LNCAP (cell line): ENCODE results near the gene CYSRT1.

ENCODE experiments used
- TF ChIP-seq, protein P1 (sequence below): fragments of 450-650 bp; IDR thresholded peaks from 2 replicates; pipeline ENCODE4 v1.5.1; 2017; ENCODE audit warnings: mild to moderate bottlenecking

The CYSRT1 gene

DNA sequence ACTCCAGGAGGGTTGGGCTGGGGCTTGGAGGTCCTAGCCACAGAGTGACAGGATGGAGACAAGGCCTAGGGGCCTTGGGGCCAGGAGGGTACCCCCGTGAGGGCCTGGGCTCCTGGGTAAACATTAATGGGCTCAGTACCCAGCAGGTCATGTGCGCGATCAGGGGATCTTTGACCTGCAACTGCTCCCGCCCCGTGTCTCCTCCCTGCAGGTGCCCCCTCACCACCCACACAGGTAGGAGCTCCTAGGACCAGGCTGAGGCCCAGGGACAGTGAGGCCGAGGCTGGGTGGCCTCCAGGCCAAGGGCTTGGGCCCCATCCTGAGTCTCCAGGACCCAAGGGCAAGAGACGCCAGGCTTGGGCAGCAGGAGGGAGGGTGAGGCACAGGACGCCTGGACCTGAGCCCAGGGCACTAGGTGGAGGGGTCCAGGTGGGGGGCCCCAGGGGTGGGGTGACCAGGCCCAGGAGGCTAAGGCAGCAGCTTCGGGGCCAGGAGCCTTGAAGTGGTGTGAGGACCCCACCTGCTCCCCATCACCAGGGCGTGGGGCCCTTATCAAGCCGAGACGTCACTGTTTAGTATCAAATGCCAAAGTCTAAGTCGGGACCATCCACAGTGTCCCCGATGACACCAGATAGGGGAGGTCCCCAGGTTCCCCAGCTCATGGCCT, 5.9 kb downstream of the CYSRT1 start, which contains the start of gene SLC34A3:
SLC34A3 (plus strand) TSS at position 197 of the 667 bp plus-strand sequence. CDS start 802 bp downstream, outside the sequence.
- TF ChIP-seq, protein P1, sequence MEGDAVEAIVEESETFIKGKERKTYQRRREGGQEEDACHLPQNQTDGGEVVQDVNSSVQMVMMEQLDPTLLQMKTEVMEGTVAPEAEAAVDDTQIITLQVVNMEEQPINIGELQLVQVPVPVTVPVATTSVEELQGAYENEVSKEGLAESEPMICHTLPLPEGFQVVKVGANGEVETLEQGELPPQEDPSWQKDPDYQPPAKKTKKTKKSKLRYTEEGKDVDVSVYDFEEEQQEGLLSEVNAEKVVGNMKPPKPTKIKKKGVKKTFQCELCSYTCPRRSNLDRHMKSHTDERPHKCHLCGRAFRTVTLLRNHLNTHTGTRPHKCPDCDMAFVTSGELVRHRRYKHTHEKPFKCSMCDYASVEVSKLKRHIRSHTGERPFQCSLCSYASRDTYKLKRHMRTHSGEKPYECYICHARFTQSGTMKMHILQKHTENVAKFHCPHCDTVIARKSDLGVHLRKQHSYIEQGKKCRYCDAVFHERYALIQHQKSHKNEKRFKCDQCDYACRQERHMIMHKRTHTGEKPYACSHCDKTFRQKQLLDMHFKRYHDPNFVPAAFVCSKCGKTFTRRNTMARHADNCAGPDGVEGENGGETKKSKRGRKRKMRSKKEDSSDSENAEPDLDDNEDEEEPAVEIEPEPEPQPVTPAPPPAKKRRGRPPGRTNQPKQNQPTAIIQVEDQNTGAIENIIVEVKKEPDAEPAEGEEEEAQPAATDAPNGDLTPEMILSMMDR = no peak

DNA sequence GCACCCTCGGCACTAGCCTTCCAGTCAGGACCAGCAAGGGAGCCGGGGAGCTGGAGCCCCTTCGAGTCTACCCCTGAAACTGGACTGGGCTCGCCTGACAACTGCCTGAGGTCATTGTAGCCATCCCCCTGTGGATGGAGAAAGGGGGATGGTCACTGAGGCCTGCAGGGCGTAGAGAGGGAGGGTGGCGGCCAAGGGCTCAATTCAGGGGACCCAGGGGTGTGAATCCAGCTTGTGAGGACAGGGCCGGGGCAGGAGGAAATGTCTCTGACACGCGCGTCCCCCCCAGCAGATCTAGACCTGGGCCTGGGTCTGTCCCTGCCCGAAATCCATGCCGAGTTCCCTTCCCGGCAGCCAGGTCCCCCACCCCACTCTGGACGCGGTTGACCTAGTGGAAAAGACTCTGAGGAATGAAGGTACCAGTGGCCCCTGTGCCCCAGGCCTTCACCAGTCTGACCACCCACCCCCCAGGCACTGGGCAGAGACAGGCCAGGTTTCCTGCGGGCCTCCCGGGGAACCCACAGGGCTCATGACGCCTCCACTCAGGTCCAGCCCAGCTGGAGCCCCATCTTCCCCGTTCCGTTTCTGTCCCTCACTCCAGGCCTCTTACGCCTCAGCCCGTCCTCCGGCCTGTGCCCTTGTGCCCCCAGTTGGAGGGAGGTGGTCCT, 6.5 kb downstream of the CYSRT1 start:
- TF ChIP-seq, protein P1 = no peak

DNA sequence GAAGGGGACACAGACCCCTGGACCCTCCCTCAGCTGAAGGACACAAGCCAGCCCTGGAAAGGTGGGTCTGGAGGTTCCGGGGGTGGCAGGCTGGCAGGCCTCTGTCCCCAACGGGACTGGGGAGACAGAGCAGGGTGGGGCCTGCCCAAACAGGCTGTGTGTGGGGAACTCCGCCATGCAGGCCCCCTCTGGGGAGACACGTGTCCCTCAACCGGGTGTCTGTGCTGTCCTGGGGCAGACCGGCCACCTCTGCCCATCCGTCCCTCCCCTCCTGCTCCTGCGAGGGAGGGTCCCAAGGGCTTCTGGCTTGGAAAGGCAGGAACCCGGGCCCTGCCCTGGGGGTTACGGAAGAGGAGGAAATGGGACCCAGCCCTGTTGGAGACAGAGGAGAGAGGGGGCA, 7.1 kb downstream of the CYSRT1 start:
- TF ChIP-seq, protein P1 = no peak

DNA sequence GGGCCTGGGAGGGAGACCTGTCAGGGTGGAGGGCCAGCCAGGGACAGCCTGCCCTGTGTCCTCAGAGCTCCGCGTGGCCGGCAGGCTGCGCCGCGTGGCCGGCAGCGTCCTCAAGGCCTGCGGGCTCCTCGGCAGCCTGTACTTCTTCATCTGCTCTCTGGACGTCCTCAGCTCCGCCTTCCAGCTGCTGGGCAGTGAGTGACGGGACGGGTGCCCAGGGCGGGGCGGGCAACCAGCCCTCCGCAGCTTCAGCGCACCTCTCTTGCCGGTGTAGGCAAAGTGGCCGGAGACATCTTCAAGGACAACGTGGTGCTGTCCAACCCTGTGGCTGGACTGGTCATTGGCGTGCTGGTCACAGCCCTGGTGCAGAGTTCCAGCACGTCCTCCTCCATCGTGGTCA, 7.5 kb downstream of the CYSRT1 start:
- TF ChIP-seq, protein P1 = no peak

DNA sequence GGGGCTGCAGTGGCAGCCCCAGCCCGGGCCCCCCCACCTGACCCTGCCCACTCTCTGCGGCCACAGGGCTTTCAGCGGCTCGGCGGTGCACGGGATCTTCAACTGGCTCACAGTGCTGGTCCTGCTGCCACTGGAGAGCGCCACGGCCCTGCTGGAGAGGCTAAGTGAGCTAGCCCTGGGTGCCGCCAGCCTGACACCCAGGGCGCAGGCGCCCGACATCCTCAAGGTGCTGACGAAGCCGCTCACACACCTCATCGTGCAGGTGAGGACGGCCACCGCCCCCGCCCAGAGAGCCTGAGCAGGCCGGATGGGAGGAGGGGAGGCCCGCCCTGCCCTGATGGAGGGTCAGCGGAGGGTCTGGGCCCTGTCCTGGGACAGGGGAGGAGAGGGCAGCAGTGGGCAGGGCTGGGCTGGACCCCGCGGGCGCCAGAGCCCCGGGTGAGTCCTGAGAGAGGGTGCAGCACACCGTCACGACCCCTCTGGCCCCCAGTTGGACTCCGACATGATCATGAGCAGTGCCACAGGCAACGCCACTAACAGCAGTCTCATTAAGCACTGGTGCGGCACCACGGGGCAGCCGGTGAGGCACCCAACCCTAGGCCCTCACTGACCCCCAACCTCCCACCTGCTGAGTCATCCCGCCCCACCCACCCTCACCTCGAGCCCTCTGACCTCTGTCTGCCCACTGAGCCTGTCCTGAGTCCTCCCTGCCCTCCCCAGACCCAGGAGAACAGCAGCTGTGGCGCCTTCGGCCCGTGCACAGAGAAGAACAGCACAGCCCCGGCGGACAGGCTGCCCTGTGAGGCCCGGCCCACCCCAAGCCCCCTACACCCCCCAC, 8.4 kb downstream of the CYSRT1 start:
- TF ChIP-seq, protein P1 = no peak

DNA sequence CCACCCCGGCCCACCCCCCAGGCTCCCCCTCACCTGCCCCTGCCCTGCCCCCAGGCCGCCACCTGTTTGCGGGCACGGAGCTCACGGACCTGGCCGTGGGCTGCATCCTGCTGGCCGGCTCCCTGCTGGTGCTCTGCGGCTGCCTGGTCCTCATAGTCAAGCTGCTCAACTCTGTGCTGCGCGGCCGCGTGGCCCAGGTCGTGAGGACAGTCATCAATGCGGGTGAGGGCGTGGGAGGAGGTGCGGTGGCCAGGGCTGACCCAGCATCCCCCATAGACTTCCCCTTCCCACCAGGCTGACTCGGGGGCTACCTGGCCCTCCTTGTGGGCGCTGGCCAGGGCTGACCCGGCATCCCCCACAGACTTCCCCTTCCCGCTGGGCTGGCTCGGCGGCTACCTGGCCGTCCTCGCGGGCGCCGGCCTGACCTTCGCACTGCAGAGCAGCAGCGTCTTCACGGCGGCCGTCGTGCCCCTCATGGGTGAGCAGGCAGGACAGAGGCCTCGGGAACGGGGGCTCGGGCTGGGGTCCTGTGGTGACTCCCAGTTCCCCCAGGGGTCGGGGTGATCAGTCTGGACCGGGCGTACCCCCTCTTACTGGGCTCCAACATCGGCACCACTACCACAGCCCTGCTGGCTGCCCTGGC, 9.2 kb downstream of the CYSRT1 start:
- TF ChIP-seq, protein P1 = no peak

DNA sequence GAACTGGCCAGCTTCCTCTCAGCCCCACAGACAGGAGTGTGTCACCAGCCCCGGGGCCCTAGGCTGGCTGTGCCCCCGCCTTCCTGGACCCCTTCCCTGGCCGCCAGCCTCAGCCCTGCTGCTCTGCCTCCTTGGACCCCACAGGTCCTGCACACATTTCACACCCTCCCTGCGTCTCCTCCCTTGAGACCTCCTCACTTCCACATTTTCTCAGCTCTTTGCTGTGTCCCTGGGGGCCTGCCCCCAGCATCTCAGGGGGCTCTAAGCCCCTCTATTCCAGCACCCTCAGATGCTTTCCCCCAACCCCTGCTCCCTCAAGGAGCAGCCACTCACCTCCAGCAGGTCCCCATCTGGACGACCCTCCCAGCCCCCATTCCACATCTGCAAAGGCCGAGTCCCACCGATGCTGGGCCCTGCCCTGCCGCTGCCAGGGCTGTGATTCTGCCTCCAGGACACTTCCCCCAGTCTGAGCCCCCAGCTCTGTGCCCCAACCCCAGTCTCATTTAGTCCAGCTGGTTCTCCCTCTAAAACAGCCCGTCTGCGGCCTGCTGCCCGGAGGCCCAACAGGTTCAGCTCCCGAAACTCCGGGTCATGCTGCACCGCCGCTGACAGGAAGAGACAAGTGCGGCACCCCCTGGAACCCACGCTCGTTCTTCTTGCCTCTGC, 9.9 kb downstream of the CYSRT1 start:
- TF ChIP-seq, protein P1 = no peak
